ENCODE data around the gene PTPN1. TPM values are rescaled to one million over a fixed set of nuclear protein-coding genes. Genes with fewer than 3 reads are reported as not detected.
"Not testable (repeated sequence)": the region's sequence is repeated elsewhere in the genome, so short reads cannot be mapped to it uniquely, and the experiment has no call there.

Gene PTPN1
- total RNA-seq, 1 donor, result 28.6 TPM

- peaks cover 8% of the 10 kb centered on the region for H4K20me1 ChIP-seq (ENCODE audit: insufficient read depth, low read length)
- no peak overlapping the region for H2AFZ ChIP-seq (ENCODE audit: low read length)
- H3K4me3 ChIP-seq (ENCODE audit: insufficient read depth, low read length), result no peak overlapping the region
- H3K27ac ChIP-seq (ENCODE audit: low read depth, low read length), result peak overlapping the region; percentile 5
- H3K27me3 ChIP-seq (ENCODE audit: insufficient read depth, low read length), result no peaks in the 10 kb centered on the region
- no peak for TF ChIP-seq CTCF (IDR thresholded peaks at IDR 0.05; ENCODE audit: extremely low read depth, low read depth, low read length)
- peaks cover 28% of the 10 kb centered on the region for H3K4me1 ChIP-seq (ENCODE audit: insufficient read depth, low read length)
- peaks cover 55% of the 10 kb centered on the region for H3K36me3 ChIP-seq (ENCODE audit: insufficient read depth, low read length)
- H3K9me3 ChIP-seq (ENCODE audit: low read depth, low read length), result no peaks in the 10 kb centered on the region
- H3K4me2 ChIP-seq (ENCODE audit: insufficient read depth, low read length), result no peak overlapping the region
- no peak for DNase-seq (ENCODE audit: insufficient read length, low spot score, missing footprints)
- peaks cover 85% of the 10 kb centered on the region for H3K79me2 ChIP-seq (ENCODE audit: insufficient read depth, low read length)
Observed at GRCh38 chr20:50565383-50565782, 55.2 kb downstream of the PTPN1 start.

- peaks cover 55% of the 10 kb centered on the region for H3K36me3 ChIP-seq (ENCODE audit: insufficient read depth, low read length)
- no peak for DNase-seq (ENCODE audit: insufficient read length, low spot score, missing footprints)
- no peak for TF ChIP-seq CTCF (IDR thresholded peaks at IDR 0.05; ENCODE audit: extremely low read depth, low read depth, low read length)
- H2AFZ ChIP-seq (ENCODE audit: low read length), result no peak overlapping the region
- peaks cover 9% of the 10 kb centered on the region for H4K20me1 ChIP-seq (ENCODE audit: insufficient read depth, low read length)
- peaks cover 86% of the 10 kb centered on the region for H3K79me2 ChIP-seq (ENCODE audit: insufficient read depth, low read length)
- peaks cover 23% of the 10 kb centered on the region for H3K4me1 ChIP-seq (ENCODE audit: insufficient read depth, low read length)
- no peak overlapping the region for H3K27ac ChIP-seq (ENCODE audit: low read depth, low read length)
- no peak overlapping the region for H3K4me2 ChIP-seq (ENCODE audit: insufficient read depth, low read length)
- H3K4me3 ChIP-seq (ENCODE audit: insufficient read depth, low read length), result no peak overlapping the region
- no peaks in the 10 kb centered on the region for H3K27me3 ChIP-seq (ENCODE audit: insufficient read depth, low read length)
- no peaks in the 10 kb centered on the region for H3K9me3 ChIP-seq (ENCODE audit: low read depth, low read length)
Observed at GRCh38 chr20:50565871-50566270, 55.7 kb downstream of the PTPN1 start.

- H3K36me3 ChIP-seq (ENCODE audit: insufficient read depth, low read length), result peaks cover 43% of the 10 kb centered on the region
- DNase-seq (ENCODE audit: insufficient read length, low spot score, missing footprints), result no peak
- H3K4me2 ChIP-seq (ENCODE audit: insufficient read depth, low read length), result no peak overlapping the region
- H3K4me1 ChIP-seq (ENCODE audit: insufficient read depth, low read length), result peaks cover 18% of the 10 kb centered on the region
- TF ChIP-seq CTCF (IDR thresholded peaks at IDR 0.05; ENCODE audit: extremely low read depth, low read depth, low read length), result no peak
- no peak overlapping the region for H3K27ac ChIP-seq (ENCODE audit: low read depth, low read length)
- H3K4me3 ChIP-seq (ENCODE audit: insufficient read depth, low read length), result no peak overlapping the region
- H4K20me1 ChIP-seq (ENCODE audit: insufficient read depth, low read length), result peaks cover 20% of the 10 kb centered on the region
- H3K9me3 ChIP-seq (ENCODE audit: low read depth, low read length), result no peaks in the 10 kb centered on the region
- H3K79me2 ChIP-seq (ENCODE audit: insufficient read depth, low read length), result peaks cover 89% of the 10 kb centered on the region
- H2AFZ ChIP-seq (ENCODE audit: low read length), result no peak overlapping the region
- no peaks in the 10 kb centered on the region for H3K27me3 ChIP-seq (ENCODE audit: insufficient read depth, low read length)
Observed at GRCh38 chr20:50567860-50568548, 57.8 kb downstream of the PTPN1 start.

- no peaks in the 10 kb centered on the region for H3K9me3 ChIP-seq (ENCODE audit: low read depth, low read length)
- peaks cover 88% of the 10 kb centered on the region for H3K79me2 ChIP-seq (ENCODE audit: insufficient read depth, low read length)
- no peak overlapping the region for H3K27ac ChIP-seq (ENCODE audit: low read depth, low read length)
- DNase-seq (ENCODE audit: insufficient read length, low spot score, missing footprints), result no peak
- H2AFZ ChIP-seq (ENCODE audit: low read length), result no peak overlapping the region
- H3K4me1 ChIP-seq (ENCODE audit: insufficient read depth, low read length), result peaks cover 18% of the 10 kb centered on the region
- H3K4me2 ChIP-seq (ENCODE audit: insufficient read depth, low read length), result no peak overlapping the region
- H3K36me3 ChIP-seq (ENCODE audit: insufficient read depth, low read length), result peaks cover 39% of the 10 kb centered on the region
- no peak for TF ChIP-seq CTCF (IDR thresholded peaks at IDR 0.05; ENCODE audit: extremely low read depth, low read depth, low read length)
- peaks cover 21% of the 10 kb centered on the region for H4K20me1 ChIP-seq (ENCODE audit: insufficient read depth, low read length)
- no peak overlapping the region for H3K4me3 ChIP-seq (ENCODE audit: insufficient read depth, low read length)
- H3K27me3 ChIP-seq (ENCODE audit: insufficient read depth, low read length), result no peaks in the 10 kb centered on the region
Observed at GRCh38 chr20:50568549-50568942, 58.4 kb downstream of the PTPN1 start.

- DNase-seq (ENCODE audit: insufficient read length, low spot score, missing footprints); H3K4me3 ChIP-seq (ENCODE audit: insufficient read depth, low read length); H3K9me3 ChIP-seq (ENCODE audit: low read depth, low read length); H3K27me3 ChIP-seq (ENCODE audit: insufficient read depth, low read length); H3K4me2 ChIP-seq (ENCODE audit: insufficient read depth, low read length); H2AFZ ChIP-seq (ENCODE audit: low read length): not testable (repeated sequence)
- Histone ChIP-seq H4K20me1 (ENCODE audit: insufficient read depth, low read length) (peaks cover 23% of the 10 kb centered on the region), H3K4me1 (ENCODE audit: insufficient read depth, low read length) (peaks cover 18% of the 10 kb centered on the region), H3K36me3 (ENCODE audit: insufficient read depth, low read length) (peaks cover 44% of the 10 kb centered on the region), H3K27ac (ENCODE audit: low read depth, low read length) (peak overlapping the region; percentile 18), H3K79me2 (ENCODE audit: insufficient read depth, low read length) (peaks cover 84% of the 10 kb centered on the region)
Observed at GRCh38 chr20:50569487-50569863, 59.3 kb downstream of the PTPN1 start.

All from osteoblast (primary cell).